ENCODE results near the gene AKIRIN2. TPM values are rescaled to one million over a fixed set of nuclear protein-coding genes. Genes with fewer than 3 reads are reported as not detected.
"Not testable (repeated sequence)": the region's sequence is repeated elsewhere in the genome, so short reads cannot be mapped to it uniquely, and the experiment has no call there.

AKIRIN2 gene
- total RNA-seq, 1 donor from 2014 or later: 47.7 TPM

GRCh38 chr6:87718662-87719433 is 16.8 kb upstream of the AKIRIN2 start:
- peak; percentile 86 for ATAC-seq

- ATAC-seq: no peak
Observed at GRCh38 chr6:87716928-87717614, 15.0 kb upstream of the AKIRIN2 start.

- ATAC-seq: peak; percentile 95
Observed at GRCh38 chr6:87714093-87714842, 12.2 kb upstream of the AKIRIN2 start.

GRCh38 chr6:87712713-87713112 is 10.7 kb upstream of the AKIRIN2 start:
- ATAC-seq: not testable (repeated sequence)

GRCh38 chr6:87710090-87710489 is 8.1 kb upstream of the AKIRIN2 start:
- no peak for ATAC-seq

- ATAC-seq: not testable (repeated sequence)
Observed at GRCh38 chr6:87708581-87709427, 6.8 kb upstream of the AKIRIN2 start.

GRCh38 chr6:87706187-87706966 is 4.3 kb upstream of the AKIRIN2 start:
- no peak for ATAC-seq

- ATAC-seq: no peak
Observed at GRCh38 chr6:87705070-87705691, 3.1 kb upstream of the AKIRIN2 start.

GRCh38 chr6:87703039-87703438 is 1.0 kb upstream of the AKIRIN2 start:
- not testable (repeated sequence) for ATAC-seq

- no peak for ATAC-seq
Observed at GRCh38 chr6:87702589-87702945, 534 bp upstream of the AKIRIN2 start.

- peak; percentile 1 for ATAC-seq
Observed at GRCh38 chr6:87701344-87701675, 723 bp downstream of the AKIRIN2 start.

- peak; percentile 33 for ATAC-seq
Observed at GRCh38 chr6:87700397-87701343, 1.4 kb downstream of the AKIRIN2 start.

GRCh38 chr6:87699576-87699975 is 2.5 kb downstream of the AKIRIN2 start:
- no peak for ATAC-seq

- peak; percentile 68 for ATAC-seq
Observed at GRCh38 chr6:87698547-87699006, 3.5 kb downstream of the AKIRIN2 start.

- ATAC-seq: no peak
Observed at GRCh38 chr6:87697581-87698546, 4.2 kb downstream of the AKIRIN2 start.

GRCh38 chr6:87696817-87697216 is 5.2 kb downstream of the AKIRIN2 start:
- not testable (repeated sequence) for ATAC-seq

- no peak for ATAC-seq
Observed at GRCh38 chr6:87692086-87692485, 9.9 kb downstream of the AKIRIN2 start.

GRCh38 chr6:87690441-87690840 is 11.6 kb downstream of the AKIRIN2 start:
- ATAC-seq: no peak

- not testable (repeated sequence) for ATAC-seq
Observed at GRCh38 chr6:87687893-87688292, 14.1 kb downstream of the AKIRIN2 start.
